OCI-LY1 (cell line): ENCODE results near the gene TRIP10.

Source experiments
- H2AFZ ChIP-seq: fragments of 200-600 bp; sonication (generic), shearing (Covaris generic); 2 replicates; pipeline ENCODE4 v1.6.0; 2014; ENCODE audit warnings: antibody characterized with exemption, mild to moderate bottlenecking, low read length
- H3F3A ChIP-seq: fragments of 200-600 bp; sonication (generic), shearing (Covaris generic); 2 replicates; pipeline ENCODE4 v1.6.0; 2014; ENCODE audit warnings: mild to moderate bottlenecking, antibody characterized with exemption, low read length, moderate library complexity; ENCODE audit not compliant: insufficient read depth
- H3K27ac ChIP-seq: fragments of 200-600 bp; sonication (generic); 2 replicates; pipeline ENCODE4 v1.5.1; 2014; ENCODE audit warnings: low read length, mixed run types, mild to moderate bottlenecking, low read depth; ENCODE audit not compliant: poor library complexity, severe bottlenecking
- H3K27me3 ChIP-seq: fragments of 200-600 bp; sonication (generic); 2 replicates; pipeline ENCODE4 v1.6.0; 2014; ENCODE audit warnings: antibody characterized with exemption, mild to moderate bottlenecking, low read length, moderate library complexity; ENCODE audit not compliant: insufficient read depth
- H3K36me3 ChIP-seq: fragments of 200-600 bp; sonication (generic); 2 replicates; pipeline ENCODE4 v1.6.1; 2014; ENCODE audit warnings: mild to moderate bottlenecking, antibody characterized with exemption, low read length, moderate library complexity, mixed read lengths; ENCODE audit not compliant: insufficient read depth
- H3K4me1 ChIP-seq: fragments of 200-600 bp; sonication (generic); 2 replicates; pipeline ENCODE4 v1.5.1; 2014; ENCODE audit warnings: mild to moderate bottlenecking, low read length, moderate library complexity; ENCODE audit not compliant: insufficient read depth, severe bottlenecking
- H3K4me2 ChIP-seq: fragments of 200-600 bp; sonication (generic), shearing (Covaris generic); 2 replicates; pipeline ENCODE4 v1.6.1; 2014; ENCODE audit warnings: low read length
- H3K4me3 ChIP-seq: fragments of 200-600 bp; sonication (generic); 2 replicates; pipeline ENCODE4 v1.5.1; 2014; ENCODE audit warnings: low read length, low read depth, mild to moderate bottlenecking, mixed read lengths; ENCODE audit not compliant: poor library complexity, severe bottlenecking
- H3K79me2 ChIP-seq: fragments of 200-600 bp; shearing (Covaris generic); 2 replicates; pipeline ENCODE4 v1.6.1; 2016; ENCODE audit warnings: mixed run types, low read length, mixed read lengths; ENCODE audit not compliant: insufficient read depth
- H3K9ac ChIP-seq: fragments of 200-600 bp; sonication (generic), shearing (Covaris generic); 2 replicates; pipeline ENCODE4 v1.6.1; 2014; ENCODE audit warnings: mild to moderate bottlenecking, low read length, mixed read lengths
- H3K9me2 ChIP-seq: fragments of 200-600 bp; sonication (generic), shearing (Covaris generic); 2 replicates; pipeline ENCODE4 v1.6.1; 2014; ENCODE audit warnings: low read depth, mild to moderate bottlenecking, low read length, mixed read lengths
- H3K9me3 ChIP-seq: fragments of 200-600 bp; shearing (Covaris generic); 2 replicates; pipeline ENCODE4 v1.6.1; 2014; ENCODE audit warnings: low read length, mixed read lengths
- H4K20me1 ChIP-seq: fragments of 200-600 bp; sonication (generic), shearing (Covaris generic); 2 replicates; pipeline ENCODE4 v1.6.0; 2016; ENCODE audit warnings: mild to moderate bottlenecking, low read length; ENCODE audit not compliant: insufficient read depth
- CTCF ChIP-seq: fragments of 200-600 bp; sonication (generic), shearing (Covaris generic); IDR thresholded peaks from 2 replicates; pipeline ENCODE4 v1.5.1; 2017; ENCODE audit warnings: mild to moderate bottlenecking, antibody characterized with exemption, low read length, moderate library complexity, mixed read lengths
- EZH2 ChIP-seq: fragments of 200-600 bp; sonication (generic), shearing (Covaris generic); IDR thresholded peaks from 2 replicates; pipeline ENCODE4 v1.8.0; 2017; ENCODE audit warnings: borderline replicate concordance, mixed run types, mild to moderate bottlenecking, antibody characterized with exemption, low read length, moderate library complexity, mixed read lengths

The TRIP10 gene

GRCh38 chr19:6753178-6754031 is 13.9 kb downstream of the TRIP10 start:
- Histone ChIP-seq H3K9me3 (no peaks in the 10 kb centered on the region), H2AFZ (no peak overlapping the region), H3K79me2 (no peaks in the 10 kb centered on the region), H3K4me1 (peaks cover 9% of the 10 kb centered on the region), H3K9ac (peak overlapping the region; percentile 47), H3K36me3 (peaks cover 51% of the 10 kb centered on the region), H4K20me1 (no peaks in the 10 kb centered on the region), H3K9me2 (no peaks in the 10 kb centered on the region), H3K4me2 (peak overlapping the region; percentile 75), H3K4me3 (peak overlapping the region; percentile 57), H3K27ac (peak overlapping the region; percentile 57), H3F3A (no peaks in the 10 kb centered on the region), H3K27me3 (no peaks in the 10 kb centered on the region)
- TF ChIP-seq CTCF (peak; percentile 67), EZH2 (no peak)

- no peaks in the 10 kb centered on the region for H4K20me1 ChIP-seq
- H3F3A ChIP-seq: no peaks in the 10 kb centered on the region
- no peaks in the 10 kb centered on the region for H3K9me2 ChIP-seq
Measured at GRCh38 chr19:6754136-6754535, 14.7 kb downstream of the TRIP10 start.

GRCh38 chr19:6754653-6755463 is 15.4 kb downstream of the TRIP10 start:
- Histone ChIP-seq H3K27ac (no peak overlapping the region), H3K9me2 (no peaks in the 10 kb centered on the region), H3K79me2 (no peaks in the 10 kb centered on the region), H2AFZ (no peak overlapping the region), H3F3A (no peaks in the 10 kb centered on the region), H3K9me3 (no peaks in the 10 kb centered on the region), H3K36me3 (peaks cover 51% of the 10 kb centered on the region), H3K27me3 (no peaks in the 10 kb centered on the region), H3K4me3 (no peak overlapping the region), H3K4me2 (no peak overlapping the region), H3K4me1 (peaks cover 9% of the 10 kb centered on the region), H4K20me1 (no peaks in the 10 kb centered on the region), H3K9ac (no peak overlapping the region)
- TF ChIP-seq EZH2 (no peak), CTCF (no peak)

More at GRCh38 chr19:6754136-6754535, 14.7 kb downstream of the TRIP10 start:
- TF ChIP-seq CTCF: no peak
- no peak for TF ChIP-seq EZH2
- Histone ChIP-seq H3K9ac (no peak overlapping the region), H3K4me1 (peaks cover 9% of the 10 kb centered on the region), H3K27ac (no peak overlapping the region), H2AFZ (no peak overlapping the region), H3K27me3 (no peaks in the 10 kb centered on the region), H3K36me3 (peaks cover 52% of the 10 kb centered on the region), H3K4me2 (0 out of 2 replicates have a peak overlapping the region, but pooled peaks have one; percentile 75), H3K9me3 (no peaks in the 10 kb centered on the region), H3K4me3 (no peak overlapping the region), H3K79me2 (no peaks in the 10 kb centered on the region)
